Left lung (tissue), 10 donors: ENCODE measurements around the gene CBX1. TPM values are rescaled to one million over a fixed set of nuclear protein-coding genes. Genes with fewer than 3 reads are reported as not detected.
A peak's percentile ranks its signal among the peaks of the same experiment; 100 is the strongest.

Source experiments
- ATAC-seq: fragments of 200-7000 bp; cut with Tn5 transposase; one replicate; pipeline ENCODE4 v1.9.1; 2020; ENCODE audit warnings: moderate library complexity
- DNase-seq, 4 donors: peaks; one replicate each; pipeline ENCODE4 v3.0.0-alpha.2; 2013 to 2020
- H3K27ac ChIP-seq, 2 donors: fragments of 200-600 bp; sonication (generic) in 1 of 2; one replicate each; pipeline versions ENCODE4 v1.5.0 to v1.8.0; 2020 to 2021
- H3K27me3 ChIP-seq, 2 donors: fragments of 200-600 bp; sonication (generic) in 1 of 2; one replicate each; pipeline versions ENCODE4 v1.5.0 to v1.8.0; 2020 to 2021
- H3K36me3 ChIP-seq, 2 donors: fragments of 200-600 bp; sonication (generic) in 1 of 2; one replicate each; pipeline versions ENCODE4 v1.5.0 to v1.8.0; 2020 to 2021
- H3K4me1 ChIP-seq, 2 donors: fragments of 200-600 bp; one replicate each; pipeline ENCODE4 v1.8.0; 2021
- H3K4me3 ChIP-seq, 2 donors: fragments of 200-600 bp; sonication (generic) in 1 of 2; one replicate each; pipeline versions ENCODE4 v1.5.0 to v1.8.0; 2020 to 2021; ENCODE audit warnings: mild to moderate bottlenecking in 1 of 2
- H3K9me3 ChIP-seq, 2 donors: fragments of 200-600 bp; sonication (generic) in 1 of 2; one replicate each; pipeline versions ENCODE4 v1.5.0 to v1.8.0; 2020 to 2021
- intact Hi-C, 2 donors: fragments of 100-400 bp; cut with DNase I; formaldehyde crosslinking; loops; one replicate each; pipeline versions ENCODE4 v1.11.2 to v1.14.2; 2022
- polyA plus RNA-seq, 6 donors: library from polyadenylated mRNA; unstranded; fragments of 120-200 nt; gene quantifications; one replicate each; pipeline ENCODE4 v1.2.1, GENCODE V29; 2013; ENCODE audit not compliant: insufficient read length in 6 of 6
- total RNA-seq, 2 donors: library from RNA; stranded (reverse); fragmentation: NEBNext Ultra II Directional; extraction: Animal tissue kit (Norgen Biotek cat#: 25700); gene quantifications; one replicate each; pipeline ENCODE4 v1.2.1, GENCODE V29; 2021
- TF ChIP-seq, protein P1 (sequence below), 2 donors: fragments of 200-600 bp; sonication (generic) in 1 of 2; IDR thresholded peaks; one replicate each; pipeline versions ENCODE4 v1.5.0 to v1.8.0; 2021; ENCODE audit warnings: antibody characterized with exemption in 2 of 2
- donor health status: DM: no; HTN: yes; CAD: no.
- donor health status: DM: no; HTN: no; CAD: no.

Gene CBX1
- total and polyA plus RNA-seq, 8 donors, result 43.0 to 213 (median 165) TPM

DNA sequence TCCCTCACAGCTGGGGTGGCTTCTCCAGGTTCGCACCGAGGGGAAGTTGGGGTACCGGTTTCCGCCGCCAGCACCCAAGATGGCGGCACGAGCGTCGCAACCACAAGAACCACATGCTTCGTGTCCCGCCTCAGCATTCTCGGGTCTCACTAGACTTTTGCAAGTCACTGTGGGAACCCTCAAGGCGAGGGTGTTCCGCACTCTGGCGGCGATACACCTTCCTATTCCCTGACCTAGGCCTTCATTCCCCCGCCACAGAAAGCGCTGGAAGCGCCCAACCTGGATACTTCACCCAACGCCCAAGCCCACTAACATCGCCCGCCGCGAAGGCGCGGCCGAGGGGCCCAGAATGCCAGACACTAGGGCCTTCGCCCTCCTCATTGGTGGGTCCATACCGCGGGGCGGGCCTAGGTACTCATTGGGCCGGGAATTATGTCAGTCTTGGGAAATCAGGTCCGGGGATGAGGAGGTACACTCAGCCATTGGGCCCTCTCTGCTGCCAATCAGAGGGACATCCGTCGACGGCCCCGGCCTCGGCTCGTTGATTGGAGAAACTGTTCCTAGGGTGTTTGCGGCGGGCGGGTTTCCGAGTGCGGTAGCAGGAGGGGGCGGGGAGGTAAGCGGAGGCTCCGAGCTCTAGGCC lies 53.4 kb downstream of the CBX1 start, which contains the start of gene NFE2L1:
Gene NFE2L1, plus strand, starts transcription at position 619 of the 643 bp plus-strand sequence. CDS start 2,760 bp downstream, outside the sequence.
- peak; percentile 91 for ATAC-seq
- peaks cover 31 to 57% of the 10 kb centered on the region in 2 donors for H3K4me1 ChIP-seq
- peak within 1 kb of the TSS; percentile 64 to 82 for H3K4me3 ChIP-seq
- TF ChIP-seq, protein P1, sequence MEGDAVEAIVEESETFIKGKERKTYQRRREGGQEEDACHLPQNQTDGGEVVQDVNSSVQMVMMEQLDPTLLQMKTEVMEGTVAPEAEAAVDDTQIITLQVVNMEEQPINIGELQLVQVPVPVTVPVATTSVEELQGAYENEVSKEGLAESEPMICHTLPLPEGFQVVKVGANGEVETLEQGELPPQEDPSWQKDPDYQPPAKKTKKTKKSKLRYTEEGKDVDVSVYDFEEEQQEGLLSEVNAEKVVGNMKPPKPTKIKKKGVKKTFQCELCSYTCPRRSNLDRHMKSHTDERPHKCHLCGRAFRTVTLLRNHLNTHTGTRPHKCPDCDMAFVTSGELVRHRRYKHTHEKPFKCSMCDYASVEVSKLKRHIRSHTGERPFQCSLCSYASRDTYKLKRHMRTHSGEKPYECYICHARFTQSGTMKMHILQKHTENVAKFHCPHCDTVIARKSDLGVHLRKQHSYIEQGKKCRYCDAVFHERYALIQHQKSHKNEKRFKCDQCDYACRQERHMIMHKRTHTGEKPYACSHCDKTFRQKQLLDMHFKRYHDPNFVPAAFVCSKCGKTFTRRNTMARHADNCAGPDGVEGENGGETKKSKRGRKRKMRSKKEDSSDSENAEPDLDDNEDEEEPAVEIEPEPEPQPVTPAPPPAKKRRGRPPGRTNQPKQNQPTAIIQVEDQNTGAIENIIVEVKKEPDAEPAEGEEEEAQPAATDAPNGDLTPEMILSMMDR (IDR thresholded peaks at IDR 0.05), result no peak
- H3K9me3 ChIP-seq, result no peaks in the 10 kb centered on the region
- peak within 1 kb of the TSS; percentile 95 to 98 for H3K27ac ChIP-seq
- intact Hi-C loops, result no loop called here
- DNase-seq, result peak; percentile 98 to 100 (median 98)
- H3K36me3 ChIP-seq, result peaks cover 0 to 23% of the 10 kb centered on the region in 2 donors
- no peaks in the 10 kb centered on the region for H3K27me3 ChIP-seq

DNA sequence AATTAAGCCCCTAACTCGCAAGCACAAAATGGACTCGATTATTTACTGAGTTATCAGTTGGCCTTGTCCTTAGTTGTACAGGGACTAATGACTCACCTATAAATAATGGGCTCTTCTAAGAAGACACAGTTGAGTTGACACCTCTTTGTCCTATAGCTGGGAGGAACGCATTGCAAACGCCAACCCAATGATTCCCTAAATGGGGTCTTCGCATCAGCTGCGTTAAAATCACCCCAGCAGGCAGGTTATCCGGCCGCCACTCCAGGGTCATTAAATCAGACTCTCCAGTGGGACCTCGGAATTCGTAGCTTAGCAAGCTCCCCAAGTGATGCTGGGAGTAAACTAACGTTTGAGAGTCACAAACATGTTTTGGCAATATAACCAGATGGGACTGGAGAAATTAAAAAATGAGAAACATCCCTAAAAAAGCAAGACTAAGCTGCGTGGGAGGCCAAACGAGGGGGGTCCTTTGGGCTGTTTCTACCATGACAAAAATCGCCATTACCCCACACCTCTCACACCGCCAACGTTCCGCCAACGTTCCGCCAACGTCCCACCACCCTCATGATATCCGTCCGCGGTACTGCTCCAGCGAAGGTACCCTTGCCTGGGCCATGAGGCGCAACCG lies 54.1 kb downstream of the CBX1 start:
- intact Hi-C loops, result no loop called here
- ATAC-seq, result no peak
- H3K36me3 ChIP-seq, result peaks cover 0 to 17% of the 10 kb centered on the region in 2 donors
- H3K4me1 ChIP-seq, result peaks cover 25 to 51% of the 10 kb centered on the region in 2 donors
- no peaks in the 10 kb centered on the region for H3K27me3 ChIP-seq
- H3K9me3 ChIP-seq, result no peaks in the 10 kb centered on the region
- H3K27ac ChIP-seq, result peak overlapping the region; percentile 95 to 98
- H3K4me3 ChIP-seq, result peak overlapping the region; percentile 64 to 82
- no peak for DNase-seq
- TF ChIP-seq, protein P1 (IDR thresholded peaks at IDR 0.05), result no peak

DNA sequence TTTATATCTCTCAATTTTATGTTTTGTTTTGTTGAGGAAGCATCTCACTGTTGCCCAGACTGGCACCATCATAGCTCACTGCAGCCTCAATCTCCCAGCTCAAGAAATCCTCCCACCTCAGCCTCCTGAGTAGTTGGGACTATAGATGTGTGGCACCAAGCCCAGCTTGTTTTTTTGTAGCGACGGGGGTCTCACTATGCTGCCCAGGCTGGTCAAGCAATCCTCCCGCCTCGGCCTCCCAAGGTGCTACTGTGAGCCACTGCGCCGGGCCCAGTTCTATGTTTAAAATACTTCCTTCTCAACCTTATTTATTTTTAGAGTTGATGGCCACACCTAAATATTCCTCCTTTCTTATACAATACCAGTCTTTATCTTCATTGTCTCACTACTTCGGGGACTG lies 55.0 kb downstream of the CBX1 start:
- TF ChIP-seq, protein P1 (IDR thresholded peaks at IDR 0.05), result no peak
- intact Hi-C loops, result no loop called here
- DNase-seq (no peak), ATAC-seq (no peak)
- peaks cover 0 to 2% of the 10 kb centered on the region in 2 donors for H3K27me3 ChIP-seq
- peaks cover 18 to 42% of the 10 kb centered on the region in 2 donors for H3K4me1 ChIP-seq
- H3K9me3 ChIP-seq, result no peaks in the 10 kb centered on the region
- no peak overlapping the region for H3K27ac ChIP-seq
- H3K36me3 ChIP-seq, result peaks cover 0 to 8% of the 10 kb centered on the region in 2 donors
- peak overlapping the region in 1 of 2 donors; percentile 82 for H3K4me3 ChIP-seq

DNA sequence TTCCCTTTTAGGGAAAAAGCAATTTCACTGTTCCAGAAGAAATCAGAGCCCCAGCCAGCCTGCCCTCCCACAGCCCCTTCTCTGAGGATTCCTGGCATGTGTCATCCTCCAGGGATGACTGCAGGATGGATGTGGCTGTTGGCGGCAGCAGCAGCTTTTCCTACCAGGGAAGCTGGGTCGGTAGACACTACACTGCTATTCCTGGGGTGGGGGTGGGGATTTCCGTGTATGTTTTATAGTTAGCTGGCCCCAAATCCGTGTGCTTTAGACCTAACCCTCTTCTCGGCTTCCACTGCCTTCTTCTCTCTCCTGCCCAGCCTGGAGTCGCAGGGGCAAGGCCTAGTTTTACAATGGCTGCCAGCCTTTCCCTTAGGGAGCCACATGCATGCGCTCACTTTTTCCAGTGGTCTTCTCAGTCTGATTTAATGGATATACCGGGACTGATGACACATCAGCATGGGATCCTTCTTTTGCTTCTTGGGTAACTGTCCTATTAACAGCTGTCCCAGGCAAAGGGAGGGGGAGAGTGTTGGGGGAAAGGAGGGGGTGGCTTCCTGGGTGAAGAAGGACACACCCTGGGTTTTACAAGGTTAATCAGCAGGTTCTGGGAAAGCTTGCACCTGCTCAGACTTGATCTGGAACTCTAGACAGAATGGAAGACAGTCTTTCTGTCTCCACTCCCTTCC lies 55.8 kb downstream of the CBX1 start:
- TF ChIP-seq, protein P1 (IDR thresholded peaks at IDR 0.05), result no peak
- Histone ChIP-seq H3K27me3 (peaks cover 0 to 9% of the 10 kb centered on the region in 2 donors), H3K9me3 (no peaks in the 10 kb centered on the region), H3K36me3 (no peaks in the 10 kb centered on the region), H3K4me3 (no peak overlapping the region), H3K27ac (no peak overlapping the region), H3K4me1 (peaks cover 14 to 33% of the 10 kb centered on the region in 2 donors)
- ATAC-seq (no peak), DNase-seq (no peak)
- intact Hi-C loops, result no loop called here

DNA sequence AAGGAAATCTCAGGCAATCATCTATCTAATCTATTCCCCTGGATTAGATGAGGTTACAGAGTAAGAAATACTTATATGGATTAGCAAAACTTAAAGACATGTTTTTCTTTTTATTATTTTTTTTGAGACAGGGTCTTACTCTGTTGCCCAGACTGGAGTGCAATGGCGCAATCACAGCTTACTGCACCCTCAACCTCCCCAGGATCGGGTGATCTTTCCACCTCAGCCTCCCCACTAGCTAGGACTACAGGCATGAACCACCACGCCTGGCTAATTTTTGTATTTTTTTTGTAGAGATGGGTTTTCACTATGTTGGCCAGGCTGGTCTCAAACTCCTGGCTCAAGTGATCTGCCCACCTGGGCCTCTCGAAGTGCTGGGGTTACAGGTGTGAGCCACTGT lies 56.4 kb downstream of the CBX1 start:
- H3K27ac ChIP-seq, result no peak overlapping the region
- intact Hi-C loops, result no loop called here
- H3K27me3 ChIP-seq, result peaks cover 0 to 10% of the 10 kb centered on the region in 2 donors
- H3K9me3 ChIP-seq, result no peaks in the 10 kb centered on the region
- no peak overlapping the region for H3K4me3 ChIP-seq
- ATAC-seq, result no peak
- H3K36me3 ChIP-seq, result no peaks in the 10 kb centered on the region
- TF ChIP-seq, protein P1 (IDR thresholded peaks at IDR 0.05), result no peak
- peaks cover 8 to 27% of the 10 kb centered on the region in 2 donors for H3K4me1 ChIP-seq
- DNase-seq, result no peak
